ENCODE data around the gene RTF2. TPM values are rescaled to one million over a fixed set of nuclear protein-coding genes. Genes with fewer than 3 reads are reported as not detected.

RTF2 gene
- total and polyA plus RNA-seq, 2 of the 4 experiments (the other 2 are of a cell fraction), result 102 to 109 TPM

DNA sequence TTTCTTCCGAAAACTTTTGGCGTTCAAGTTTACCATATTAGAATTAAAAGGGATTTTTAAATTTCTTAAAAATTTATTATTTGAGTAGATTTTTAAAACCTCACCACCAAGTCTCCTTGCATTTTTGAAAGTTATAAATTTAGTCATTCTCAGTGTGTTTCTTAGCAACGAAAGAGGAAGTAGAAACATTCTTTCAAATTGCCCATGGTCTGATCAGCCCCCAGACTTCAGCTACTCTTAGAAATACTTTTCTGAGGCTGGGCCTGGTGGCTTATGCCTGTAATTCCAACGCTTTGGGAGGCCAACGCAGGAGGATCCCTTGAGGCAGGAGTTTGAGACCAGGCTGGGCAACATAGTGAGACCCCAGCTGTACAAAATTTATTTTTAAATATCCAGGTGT lies 15.1 kb upstream of the RTF2 start:
- no CpG with 5 or more reads among the region's 5 CpGs for WGBS, 2 experiments (ENCODE audit: extremely low coverage in 2 of 2, insufficient read length in 1 of 2)
- Histone ChIP-seq H3K18ac (ENCODE audit: low read depth, low read length) (no peak overlapping the region), H3K27me3 (ENCODE audit: control insufficient read depth, insufficient read depth, low read length) (no peaks in the 10 kb centered on the region), H3K4me2 (ENCODE audit: low read depth, low read length) (no peak overlapping the region), H2BK15ac (ENCODE audit: low read depth, low read length) (no peak overlapping the region), H3K4ac (ENCODE audit: low read depth, low read length) (no peak overlapping the region), H2BK120ac (ENCODE audit: low read depth, low read length) (no peak overlapping the region), H2BK5ac (ENCODE audit: low read depth, low read length, poor library complexity, severe bottlenecking) (no peak overlapping the region), H2AK5ac (ENCODE audit: low read depth, low read length) (no peak overlapping the region), H3K4me1 (ENCODE audit: control insufficient read depth, insufficient read depth, low read length) (no peaks in the 10 kb centered on the region), H2BK20ac (ENCODE audit: low read depth, low read length) (no peak overlapping the region), H3K9ac (ENCODE audit: low read depth, low read length) (no peak overlapping the region), H3K14ac (replicated peaks; ENCODE audit: low read depth, low read length) (no peak overlapping the region), H3K56ac (ENCODE audit: extremely low read depth, insufficient read depth, low read length) (no peak overlapping the region), H3K4me3 (ENCODE audit: insufficient read depth, low read depth, low read length) (no peak overlapping the region), H3K23ac (ENCODE audit: low read depth, low read length) (no peak overlapping the region), H3K79me1 (ENCODE audit: low read depth in 1 of 2, low read length in 2 of 2) (no peaks in the 10 kb centered on the region; a peak in 1 of 4 replicates), H4K91ac (ENCODE audit: insufficient read depth, low read depth, low read length) (no peak overlapping the region), H3K27ac (ENCODE audit: insufficient read depth, low read length) (no peak overlapping the region), H3K36me3 (ENCODE audit: control insufficient read depth, insufficient read depth, low read length) (peaks cover 31% of the 10 kb centered on the region), H4K20me1 (ENCODE audit: insufficient read depth, low read length) (no peaks in the 10 kb centered on the region), H4K8ac (ENCODE audit: low read depth in 2 of 2, low read length in 2 of 2) (no peak overlapping the region), H3K9me3 (ENCODE audit: control insufficient read depth, insufficient read depth, low read length) (no peaks in the 10 kb centered on the region), H2AFZ (replicated peaks; ENCODE audit: low read length, poor library complexity) (no peak overlapping the region), H3K9me1 (ENCODE audit: insufficient read depth, low read length) (no peaks in the 10 kb centered on the region), H2AK9ac (replicated peaks; ENCODE audit: low read depth, low read length, poor library complexity) (no peak overlapping the region), H4K5ac (ENCODE audit: low read depth, low read length) (no peak overlapping the region)
- in situ Hi-C loops (cut with MboI; ENCODE audit: low sequenced_read_pairs), result no loop called here
- DNase-seq (no peak), ATAC-seq (ENCODE audit: low read depth) (no peak)
- ChIA-PET CTCF (no interaction called here), POLR2A (ENCODE audit: unreplicated experiment) (interaction anchor here (0.8 kb wide), 1 partner anchor 81 kb away, joined by 3 read pairs; no protein-coding TSS in a partner anchor)
- intact Hi-C loops (cut with micrococcal nuclease), result no loop called here
- TF ChIP-seq, protein P1, sequence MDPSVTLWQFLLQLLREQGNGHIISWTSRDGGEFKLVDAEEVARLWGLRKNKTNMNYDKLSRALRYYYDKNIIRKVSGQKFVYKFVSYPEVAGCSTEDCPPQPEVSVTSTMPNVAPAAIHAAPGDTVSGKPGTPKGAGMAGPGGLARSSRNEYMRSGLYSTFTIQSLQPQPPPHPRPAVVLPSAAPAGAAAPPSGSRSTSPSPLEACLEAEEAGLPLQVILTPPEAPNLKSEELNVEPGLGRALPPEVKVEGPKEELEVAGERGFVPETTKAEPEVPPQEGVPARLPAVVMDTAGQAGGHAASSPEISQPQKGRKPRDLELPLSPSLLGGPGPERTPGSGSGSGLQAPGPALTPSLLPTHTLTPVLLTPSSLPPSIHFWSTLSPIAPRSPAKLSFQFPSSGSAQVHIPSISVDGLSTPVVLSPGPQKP (IDR thresholded peaks at IDR 0.05; ENCODE audit: borderline replicate concordance, low read depth, low read length), result no peak
- TF ChIP-seq MAZ (IDR thresholded peaks at IDR 0.05; ENCODE audit: borderline replicate concordance, low read depth, low read length) (no peak), RCOR1 (IDR thresholded peaks at IDR 0.05; ENCODE audit: insufficient replicate concordance, low read length) (no peak), NFE2L2 (IDR thresholded peaks at IDR 0.05; ENCODE audit: low read depth, low read length) (no peak), POLR2A (IDR thresholded peaks at IDR 0.05; ENCODE audit: low read depth, low read length) (no peak)
- dilution Hi-C loops (cut with HindIII; ENCODE audit: low sequenced_read_pairs, unreplicated experiment), result no loop called here
- BruUV-seq (replicated peaks), result no TSS peak
